ENCODE results near the gene TAPT1.

DNA sequence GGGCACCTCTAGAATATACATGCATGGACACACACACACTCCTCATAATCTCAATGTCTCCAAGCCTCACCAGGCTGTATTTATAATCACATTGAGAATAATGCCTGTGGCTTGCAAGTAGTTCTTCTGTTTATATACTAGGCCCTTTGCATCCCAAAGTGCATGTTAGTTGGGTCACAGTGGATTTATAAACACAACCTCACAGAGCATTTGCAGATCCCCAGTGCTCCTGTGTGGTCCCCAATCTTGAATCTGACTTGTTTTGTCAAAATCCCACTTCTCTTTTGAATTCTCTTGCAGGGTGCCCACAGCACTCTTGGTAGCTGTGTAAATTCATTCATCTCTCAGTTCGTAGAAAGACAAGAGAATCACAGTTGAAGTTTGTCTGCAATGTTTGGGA is 92.9 kb downstream of the TAPT1 start:
- TF ChIP-seq EZH2 (IDR thresholded peaks at IDR 0.05; ENCODE audit: insufficient read depth, low read length): no peak
- TF ChIP-seq, protein P1, sequence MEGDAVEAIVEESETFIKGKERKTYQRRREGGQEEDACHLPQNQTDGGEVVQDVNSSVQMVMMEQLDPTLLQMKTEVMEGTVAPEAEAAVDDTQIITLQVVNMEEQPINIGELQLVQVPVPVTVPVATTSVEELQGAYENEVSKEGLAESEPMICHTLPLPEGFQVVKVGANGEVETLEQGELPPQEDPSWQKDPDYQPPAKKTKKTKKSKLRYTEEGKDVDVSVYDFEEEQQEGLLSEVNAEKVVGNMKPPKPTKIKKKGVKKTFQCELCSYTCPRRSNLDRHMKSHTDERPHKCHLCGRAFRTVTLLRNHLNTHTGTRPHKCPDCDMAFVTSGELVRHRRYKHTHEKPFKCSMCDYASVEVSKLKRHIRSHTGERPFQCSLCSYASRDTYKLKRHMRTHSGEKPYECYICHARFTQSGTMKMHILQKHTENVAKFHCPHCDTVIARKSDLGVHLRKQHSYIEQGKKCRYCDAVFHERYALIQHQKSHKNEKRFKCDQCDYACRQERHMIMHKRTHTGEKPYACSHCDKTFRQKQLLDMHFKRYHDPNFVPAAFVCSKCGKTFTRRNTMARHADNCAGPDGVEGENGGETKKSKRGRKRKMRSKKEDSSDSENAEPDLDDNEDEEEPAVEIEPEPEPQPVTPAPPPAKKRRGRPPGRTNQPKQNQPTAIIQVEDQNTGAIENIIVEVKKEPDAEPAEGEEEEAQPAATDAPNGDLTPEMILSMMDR (IDR thresholded peaks at IDR 0.05; ENCODE audit: insufficient read depth, low read depth, low read length): no peak
